ENCODE measurements around the gene TRIM39.

TRIM39 gene

GRCh38 chr6:30325873-30326525 lies 728 bp upstream of the TRIM39 start:
- no peak for DNase-seq (ENCODE audit: low read depth, low spot score)
- CTCF ChIA-PET = interaction anchor here (0.6 to 1.3 kb wide), 4 partner anchors 87 to 112 kb away, joined by 3 to 5 read pairs (median 3); no protein-coding TSS in a partner anchor
- TF ChIP-seq CTCF (IDR thresholded peaks at IDR 0.05; ENCODE audit: insufficient read depth, low read length, missing control alignments) = no peak
- POLR2A ChIA-PET = interaction anchor here (0.8 to 1.3 kb wide), 2 partner anchors 9 to 14 kb away, joined by 3 to 6 read pairs; no protein-coding TSS in a partner anchor
- H3K4me3 ChIP-seq (ENCODE audit: low read depth, low read length) = peak overlapping the region; percentile 95

GRCh38 chr6:30327232-30327746 lies 562 bp downstream of the TRIM39 start:
- no peak for DNase-seq (ENCODE audit: low read depth, low spot score)

GRCh38 chr6:30328397-30328796 lies 1.7 kb downstream of the TRIM39 start:
- CTCF ChIA-PET = no interaction called here
- DNase-seq (ENCODE audit: low read depth, low spot score) = no peak
- no peak for TF ChIP-seq CTCF (IDR thresholded peaks at IDR 0.05; ENCODE audit: insufficient read depth, low read length, missing control alignments)
- POLR2A ChIA-PET = no interaction called here
- no peak overlapping the region for H3K4me3 ChIP-seq (ENCODE audit: low read depth, low read length)

More at GRCh38 chr6:30327232-30327746, 562 bp downstream of the TRIM39 start:
- ChIA-PET CTCF (no interaction called here), POLR2A (interaction anchor here (0.7 kb wide), 1 partner anchor 42 kb away, joined by 3 read pairs; no protein-coding TSS in a partner anchor)
- peak overlapping the region; percentile 95 for H3K4me3 ChIP-seq (ENCODE audit: low read depth, low read length)
- no peak for TF ChIP-seq CTCF (IDR thresholded peaks at IDR 0.05; ENCODE audit: insufficient read depth, low read length, missing control alignments)

- POLR2A ChIA-PET = no interaction called here
- no peak for TF ChIP-seq CTCF (IDR thresholded peaks at IDR 0.05; ENCODE audit: insufficient read depth, low read length, missing control alignments)
- CTCF ChIA-PET = no interaction called here
- DNase-seq (ENCODE audit: low read depth, low spot score) = no peak
- H3K4me3 ChIP-seq (ENCODE audit: low read depth, low read length) = no peak overlapping the region
These were observed 2.6 kb downstream of the TRIM39 start for GRCh38 chr6:30329331-30329730.

- no peak for DNase-seq (ENCODE audit: low read depth, low spot score)
- ChIA-PET POLR2A (no interaction called here), CTCF (interaction anchor here (0.6 to 1.6 kb wide), 3 partner anchors 8 to 196 kb away, joined by 3 to 6 read pairs (median 4); no protein-coding TSS in a partner anchor)
- no peak overlapping the region for H3K4me3 ChIP-seq (ENCODE audit: low read depth, low read length)
- no peak for TF ChIP-seq CTCF (IDR thresholded peaks at IDR 0.05; ENCODE audit: insufficient read depth, low read length, missing control alignments)
These were observed 5.3 kb downstream of the TRIM39 start for GRCh38 chr6:30331981-30332380.

GRCh38 chr6:30334075-30334783 lies 7.5 kb downstream of the TRIM39 start:
- ChIA-PET POLR2A (no interaction called here), CTCF (no interaction called here)
- no peak overlapping the region for H3K4me3 ChIP-seq (ENCODE audit: low read depth, low read length)
- TF ChIP-seq CTCF (IDR thresholded peaks at IDR 0.05; ENCODE audit: insufficient read depth, low read length, missing control alignments) = no peak
- DNase-seq (ENCODE audit: low read depth, low spot score) = no peak
